ENCODE measurements around the gene TRIM63.

Gene TRIM63

GRCh38 chr1:26012864-26013263 is 54.6 kb downstream of the TRIM63 start:
- DNase-seq, result no peak

GRCh38 chr1:26010825-26011224 is 56.6 kb downstream of the TRIM63 start:
- DNase-seq, result no peak

- DNase-seq, result no peak
Measured at GRCh38 chr1:26009796-26010447, 57.5 kb downstream of the TRIM63 start.

- DNase-seq, result no peak
Measured at GRCh38 chr1:26006710-26007109, 60.7 kb downstream of the TRIM63 start.

GRCh38 chr1:26005434-26006105 is 61.9 kb downstream of the TRIM63 start:
- no peak for DNase-seq

- no peak for DNase-seq
Measured at GRCh38 chr1:26003756-26004155, 63.7 kb downstream of the TRIM63 start.

GRCh38 chr1:26003262-26003661 is 64.2 kb downstream of the TRIM63 start:
- no peak for DNase-seq
